GM12878 (cell line): Measurements from ENCODE around the gene BBC3. TPM values are rescaled to one million over a fixed set of nuclear protein-coding genes. Genes with fewer than 3 reads are reported as not detected.
"Not testable (repeated sequence)": the region's sequence is repeated elsewhere in the genome, so short reads cannot be mapped to it uniquely, and the experiment has no call there.

Experiments used
- ATAC-seq: fragments of 200-7000 bp; cut with Tn5 transposase; 3 replicates; pipeline ENCODE4 v1.9.1; 2020; ENCODE audit warnings: mild to moderate bottlenecking, moderate library complexity
- BruUV-seq: library from RNA; stranded (reverse); fragments of 400-500 nt; replicated peaks from 2 replicates; lab custom pipeline; 2021; lab: Mats Ljungman, UMichigan
- CTCF ChIA-PET: fragments of 300-600 bp; sonication (Branson Sonifier 250); formaldehyde crosslinking; extraction: SDS; loops from one replicate; lab custom pipeline; 2021; ENCODE audit warnings: inconsistent platforms; lab: Yijun Ruan, JAX
- POLR2A ChIA-PET: fragments of 350-600 bp; formaldehyde crosslinking; extraction: SDS; loops from one replicate; lab custom pipeline; 2021; ENCODE audit warnings: inconsistent platforms; lab: Charles Lee
- RAD21 ChIA-PET: fragments of 300-600 bp; sonication (Branson Sonifier 250); formaldehyde crosslinking; loops from one replicate; lab custom pipeline; 2023; ENCODE audit warnings: antibody characterized with exemption; ENCODE audit not compliant: unreplicated experiment; lab: Charles Lee
- SMC1A ChIA-PET: fragments of 300-600 bp; sonication (Branson Sonifier 250); formaldehyde crosslinking; loops from one replicate; lab custom pipeline; 2023; ENCODE audit not compliant: unreplicated experiment, uncharacterized antibody; lab: Charles Lee
- DNase-seq: peaks from one replicate; pipeline ENCODE4 v3.0.0-alpha.2; 2011; ENCODE audit warnings: low read depth, low spot score
- FAIRE-seq: peaks from 3 replicates; lab custom pipeline; 2011; peaks lifted over from hg19 to GRCh38; lab: Jason Lieb, UNC
- H2AFZ ChIP-seq: 2 replicates; pipeline ENCODE4 v1.6.0; 2011; ENCODE audit warnings: low read depth, low read length, control low read depth; ENCODE audit not compliant: control insufficient read depth
- H3K27ac ChIP-seq: 2 replicates; pipeline ENCODE4 v1.5.1; 2011; ENCODE audit warnings: control low read depth; ENCODE audit not compliant: control insufficient read depth, insufficient read depth
- H3K27me3 ChIP-seq, 2 experiments: replicated peaks in 1 of 2; 2 replicates each; pipeline versions ENCODE4 v1.6.0 to v1.6.1; 2011; ENCODE audit warnings: low read length in 1 of 2; ENCODE audit not compliant: control insufficient read depth in 2 of 2, insufficient read depth in 2 of 2
- H3K36me3 ChIP-seq, 2 experiments: 2 replicates each; pipeline ENCODE4 v1.5.1; 2011; ENCODE audit warnings: low read length in 1 of 2; ENCODE audit not compliant: control insufficient read depth in 2 of 2, insufficient read depth in 2 of 2
- H3K4me1 ChIP-seq: 2 replicates; pipeline ENCODE4 v1.6.1; 2011; ENCODE audit warnings: mild to moderate bottlenecking, low read length, moderate library complexity, mixed read lengths; ENCODE audit not compliant: control insufficient read depth, insufficient read depth
- H3K4me2 ChIP-seq: 2 replicates; pipeline ENCODE4 v1.6.0; 2011; ENCODE audit warnings: control low read depth; ENCODE audit not compliant: control insufficient read depth, insufficient read depth
- H3K4me3 ChIP-seq: fragments of 200-600 bp; sonication (generic); 2 replicates; pipeline ENCODE4 v1.5.1; 2016
- H3K79me2 ChIP-seq: 2 replicates; pipeline ENCODE4 v1.6.0; 2011; ENCODE audit warnings: low read length; ENCODE audit not compliant: control insufficient read depth, insufficient read depth
- H3K9ac ChIP-seq: 2 replicates; pipeline ENCODE4 v1.8.0; 2011; ENCODE audit warnings: low read length, control low read depth, mixed read lengths; ENCODE audit not compliant: control insufficient read depth, insufficient read depth
- H3K9me3 ChIP-seq: replicated peaks from 3 replicates; pipeline ENCODE4 v1.5.1; 2011; ENCODE audit warnings: mild to moderate bottlenecking, low read length; ENCODE audit not compliant: control insufficient read depth, insufficient read depth
- H4K20me1 ChIP-seq: 2 replicates; pipeline ENCODE4 v1.6.0; 2011; ENCODE audit not compliant: control insufficient read depth, insufficient read depth
- PKNOX1 ChIP-seq: fragments of 450-650 bp; IDR thresholded peaks from 2 replicates; pipeline ENCODE4 v1.6.1; 2016; ENCODE audit warnings: mild to moderate bottlenecking
- RB1 ChIP-seq: fragments of 450-650 bp; formaldehyde crosslinking; IDR thresholded peaks from 2 replicates; pipeline ENCODE4 v1.6.1; 2017; ENCODE audit warnings: mild to moderate bottlenecking, borderline replicate concordance
- RFX5 ChIP-seq: IDR thresholded peaks from 2 replicates; pipeline ENCODE4 v1.6.1; 2011; ENCODE audit warnings: low read depth, low read length, improper control_type of control experiment
- TAF1 ChIP-seq: IDR thresholded peaks from 2 replicates; pipeline ENCODE4 v1.6.1; 2011; ENCODE audit warnings: mild to moderate bottlenecking, low read depth, low read length, borderline replicate concordance
- WGBS: methylation state at CpG from one replicate; pipeline ENCODE4 v1.1.6; 2016; ENCODE audit warnings: low lambda C conversion rate; ENCODE audit not compliant: insufficient replicate concordance, insufficient coverage; ENCODE audit errors: missing lambda C conversion rate; 5-methylcytosine and 5-hydroxymethylcytosine counted together
- in situ Hi-C: fragments of 300-500 bp; cut with MboI; formaldehyde crosslinking; loops from 9 replicates; pipeline ENCODE4 v1.14.3; 2018; ENCODE audit warnings: mixed read lengths
- intact Hi-C: fragments of 100-400 bp; cut with micrococcal nuclease; formaldehyde crosslinking; loops from one replicate; pipeline ENCODE4 v1.14.2; 2022; ENCODE audit not compliant: unreplicated experiment
- polyA plus RNA-seq, 11 experiments: library from polyadenylated mRNA; depleted of rRNA in 4 of 11; unstranded in 6 of 11; stranded (reverse) in 5 of 11; fragments of >200 nt; fragmentation: Nextera tagmentation in 4 of 11; fragmentation: Illumina TruSeq in 1 of 11; extraction: Ambion mirVana in 4 of 11; extraction: Trizol in 1 of 11; gene quantifications; 1 replicate in 1 of 11; 2 replicates in 10 of 11; pipeline versions ENCODE4 v1.2.1 to v1.2.3, GENCODE V29; 2011 to 2016; ENCODE audit warnings: inconsistent platforms in 2 of 11, missing spikeins in 2 of 11, low read depth in 1 of 11
- total RNA-seq, 4 experiments: library from RNA; depleted of rRNA in 3 of 4; stranded (reverse); fragments of >200 nt in 3 of 4; fragmentation: Illumina TruSeq in 1 of 4; extraction: Trizol in 1 of 4; gene quantifications; 2 replicates each; pipeline versions ENCODE4 v1.2.1 to v1.2.3, GENCODE V29; 2013 to 2021
- TF ChIP-seq, protein P1 (sequence below): fragments of 450-650 bp; IDR thresholded peaks from 2 replicates; pipeline ENCODE4 v1.6.1; 2018; ENCODE audit warnings: borderline replicate concordance, mild to moderate bottlenecking; ENCODE audit not compliant: partially characterized antibody
- TF ChIP-seq, protein P2 (sequence below): fragments of 450-650 bp; IDR thresholded peaks from 2 replicates; pipeline ENCODE4 v1.6.1; 2017; ENCODE audit warnings: mild to moderate bottlenecking, moderate library complexity

The BBC3 gene
- total and polyA plus RNA-seq, 10 of the 15 experiments (the other 5 are each of a cell fraction or from before 2014, with no cell fraction given), result 0.10 to 17.9 (median 7.5) TPM

- ChIA-PET RAD21 (interaction anchor here (0.6 to 0.7 kb wide), 2 partner anchors 9 to 93 kb away, joined by 3 to 5 read pairs; no protein-coding TSS in a partner anchor), SMC1A (interaction anchor here (0.6 to 1.9 kb wide), 3 partner anchors 9 to 38 kb away, joined by 3 to 5 read pairs (median 5); no protein-coding TSS in a partner anchor), POLR2A (interaction anchor here (0.6 kb wide), 2 partner anchors 21 to 1268 kb away, joined by 5 to 10 read pairs; no protein-coding TSS in a partner anchor), CTCF (interaction anchor here (1.7 to 2.4 kb wide), 2 partner anchors 9 to 43 kb away, joined by 6 to 16 read pairs; no protein-coding TSS in a partner anchor)
- Histone ChIP-seq H3K79me2 (peaks cover 9% of the 10 kb centered on the region), H3K4me3 (no peak overlapping the region), H4K20me1 (no peaks in the 10 kb centered on the region), H3K9ac (no peak overlapping the region), H3K4me2 (no peak overlapping the region), H3K27ac (no peak overlapping the region), H3K36me3 (peaks cover 0 to under 1% of the 10 kb centered on the region in 2 experiments; a peak in 2 of 4 replicates), H2AFZ (no peak overlapping the region), H3K4me1 (peaks cover 7% of the 10 kb centered on the region), H3K9me3 (no peaks in the 10 kb centered on the region), H3K27me3 (no peaks in the 10 kb centered on the region)
- TF ChIP-seq PKNOX1 (peak; percentile 26; the same call in 1 of the 2 replicates), RFX5 (no peak), RB1 (no peak), TAF1 (no peak)
- TF ChIP-seq, protein P1, sequence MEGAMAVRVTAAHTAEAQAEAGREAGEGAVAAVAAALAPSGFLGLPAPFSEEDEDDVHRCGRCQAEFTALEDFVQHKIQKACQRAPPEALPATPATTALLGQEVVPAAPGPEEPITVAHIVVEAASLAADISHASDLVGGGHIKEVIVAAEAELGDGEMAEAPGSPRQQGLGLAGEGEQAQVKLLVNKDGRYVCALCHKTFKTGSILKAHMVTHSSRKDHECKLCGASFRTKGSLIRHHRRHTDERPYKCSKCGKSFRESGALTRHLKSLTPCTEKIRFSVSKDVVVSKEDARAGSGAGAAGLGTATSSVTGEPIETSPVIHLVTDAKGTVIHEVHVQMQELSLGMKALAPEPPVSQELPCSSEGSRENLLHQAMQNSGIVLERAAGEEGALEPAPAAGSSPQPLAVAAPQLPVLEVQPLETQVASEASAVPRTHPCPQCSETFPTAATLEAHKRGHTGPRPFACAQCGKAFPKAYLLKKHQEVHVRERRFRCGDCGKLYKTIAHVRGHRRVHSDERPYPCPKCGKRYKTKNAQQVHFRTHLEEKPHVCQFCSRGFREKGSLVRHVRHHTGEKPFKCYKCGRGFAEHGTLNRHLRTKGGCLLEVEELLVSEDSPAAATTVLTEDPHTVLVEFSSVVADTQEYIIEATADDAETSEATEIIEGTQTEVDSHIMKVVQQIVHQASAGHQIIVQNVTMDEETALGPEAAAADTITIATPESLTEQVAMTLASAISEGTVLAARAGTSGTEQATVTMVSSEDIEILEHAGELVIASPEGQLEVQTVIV, result no peak
- TF ChIP-seq, protein P2, sequence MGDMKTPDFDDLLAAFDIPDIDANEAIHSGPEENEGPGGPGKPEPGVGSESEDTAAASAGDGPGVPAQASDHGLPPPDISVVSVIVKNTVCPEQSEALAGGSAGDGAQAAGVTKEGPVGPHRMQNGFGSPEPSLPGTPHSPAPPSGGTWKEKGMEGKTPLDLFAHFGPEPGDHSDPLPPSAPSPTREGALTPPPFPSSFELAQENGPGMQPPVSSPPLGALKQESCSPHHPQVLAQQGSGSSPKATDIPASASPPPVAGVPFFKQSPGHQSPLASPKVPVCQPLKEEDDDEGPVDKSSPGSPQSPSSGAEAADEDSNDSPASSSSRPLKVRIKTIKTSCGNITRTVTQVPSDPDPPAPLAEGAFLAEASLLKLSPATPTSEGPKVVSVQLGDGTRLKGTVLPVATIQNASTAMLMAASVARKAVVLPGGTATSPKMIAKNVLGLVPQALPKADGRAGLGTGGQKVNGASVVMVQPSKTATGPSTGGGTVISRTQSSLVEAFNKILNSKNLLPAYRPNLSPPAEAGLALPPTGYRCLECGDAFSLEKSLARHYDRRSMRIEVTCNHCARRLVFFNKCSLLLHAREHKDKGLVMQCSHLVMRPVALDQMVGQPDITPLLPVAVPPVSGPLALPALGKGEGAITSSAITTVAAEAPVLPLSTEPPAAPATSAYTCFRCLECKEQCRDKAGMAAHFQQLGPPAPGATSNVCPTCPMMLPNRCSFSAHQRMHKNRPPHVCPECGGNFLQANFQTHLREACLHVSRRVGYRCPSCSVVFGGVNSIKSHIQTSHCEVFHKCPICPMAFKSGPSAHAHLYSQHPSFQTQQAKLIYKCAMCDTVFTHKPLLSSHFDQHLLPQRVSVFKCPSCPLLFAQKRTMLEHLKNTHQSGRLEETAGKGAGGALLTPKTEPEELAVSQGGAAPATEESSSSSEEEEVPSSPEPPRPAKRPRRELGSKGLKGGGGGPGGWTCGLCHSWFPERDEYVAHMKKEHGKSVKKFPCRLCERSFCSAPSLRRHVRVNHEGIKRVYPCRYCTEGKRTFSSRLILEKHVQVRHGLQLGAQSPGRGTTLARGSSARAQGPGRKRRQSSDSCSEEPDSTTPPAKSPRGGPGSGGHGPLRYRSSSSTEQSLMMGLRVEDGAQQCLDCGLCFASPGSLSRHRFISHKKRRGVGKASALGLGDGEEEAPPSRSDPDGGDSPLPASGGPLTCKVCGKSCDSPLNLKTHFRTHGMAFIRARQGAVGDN, result no peak
- 64% methylated on average over 3 of the region's 3 CpGs for WGBS
- DNase-seq (no peak), FAIRE-seq (no peak), ATAC-seq (no peak)
- intact Hi-C loops (no loop called here), in situ Hi-C loops (no loop called here)
- no TSS peak for BruUV-seq
These were observed 22.5 kb upstream of the BBC3 start for GRCh38 chr19:47253467-47253881.

GRCh38 chr19:47253016-47253415 lies 22.0 kb upstream of the BBC3 start:
- WGBS, result 83% methylated on average over 8 of the region's 8 CpGs
- CTCF ChIA-PET, result interaction anchor here (1.7 to 2.4 kb wide), 2 partner anchors 9 to 42 kb away, joined by 6 to 16 read pairs; no protein-coding TSS in a partner anchor
- H2AFZ ChIP-seq, H3K79me2 ChIP-seq, in situ Hi-C loops, H4K20me1 ChIP-seq, DNase-seq, H3K36me3 ChIP-seq, H3K9ac ChIP-seq, intact Hi-C loops, H3K4me2 ChIP-seq, H3K4me1 ChIP-seq, H3K27me3 ChIP-seq, BruUV-seq, H3K4me3 ChIP-seq, H3K27ac ChIP-seq, FAIRE-seq, H3K9me3 ChIP-seq, ATAC-seq: not testable (repeated sequence)
- RAD21 ChIA-PET, result interaction anchor here (0.7 kb wide), 1 partner anchor 9 kb away, joined by 3 read pairs; no protein-coding TSS in a partner anchor
- POLR2A ChIA-PET, result interaction anchor here (0.6 kb wide), 1 partner anchor 1268 kb away, joined by 10 read pairs; no protein-coding TSS in a partner anchor
- SMC1A ChIA-PET, result interaction anchor here (1.9 kb wide), 1 partner anchor 9 kb away, joined by 5 read pairs; no protein-coding TSS in a partner anchor
